Subcutaneous abdominal adipose tissue (tissue), 5 donors: ENCODE results near the gene MYO3B.

Experiments used
- H3K27ac ChIP-seq: one replicate; pipeline ENCODE4 v1.7.0; 2013; ENCODE audit warnings: low read depth, mild to moderate bottlenecking, inconsistent platforms, low read length, moderate library complexity
- H3K27me3 ChIP-seq, 5 donors: one replicate each; pipeline ENCODE4 v1.7.0; 2013; ENCODE audit warnings: low read length in 5 of 5, inconsistent platforms in 1 of 5; ENCODE audit not compliant: control insufficient read depth in 5 of 5, insufficient read depth in 4 of 5
- H3K36me3 ChIP-seq, 5 donors: one replicate each; pipeline ENCODE4 v1.7.0; 2013; ENCODE audit warnings: low read length in 5 of 5; ENCODE audit not compliant: control insufficient read depth in 5 of 5, insufficient read depth in 5 of 5
- H3K4me1 ChIP-seq, 5 donors: one replicate each; pipeline ENCODE4 v1.7.0; 2013; ENCODE audit warnings: low read length in 5 of 5, mild to moderate bottlenecking in 3 of 5, moderate library complexity in 1 of 5; ENCODE audit not compliant: control insufficient read depth in 5 of 5, insufficient read depth in 5 of 5
- H3K4me3 ChIP-seq, 5 donors: one replicate each; pipeline ENCODE4 v1.7.0; 2013; ENCODE audit warnings: low read length in 5 of 5, low read depth in 1 of 5
- H3K9ac ChIP-seq, 5 donors: one replicate each; pipeline ENCODE4 v1.7.0; 2013; ENCODE audit warnings: low read length in 5 of 5, mild to moderate bottlenecking in 4 of 5, moderate library complexity in 3 of 5
- H3K9me3 ChIP-seq, 5 donors: one replicate each; pipeline ENCODE4 v1.7.0; 2013; ENCODE audit warnings: low read length in 5 of 5; ENCODE audit not compliant: control insufficient read depth in 5 of 5
- donor health status: healthy.
- donor health status: healthy.
- donor health status: healthy.
- donor health status: healthy.
- donor health status: healthy.

The MYO3B gene

GRCh38 chr2:170228429-170228828, 50.5 kb downstream of the MYO3B start:
- Histone ChIP-seq H3K9me3 (no peaks in the 10 kb centered on the region), H3K27me3 (no peaks in the 10 kb centered on the region), H3K9ac (no peak overlapping the region), H3K4me3 (no peak overlapping the region), H3K36me3 (no peaks in the 10 kb centered on the region), H3K4me1 (no peaks in the 10 kb centered on the region), H3K27ac (no peak overlapping the region)

- Histone ChIP-seq H3K27me3 (no peaks in the 10 kb centered on the region), H3K27ac (no peak overlapping the region), H3K9me3 (no peaks in the 10 kb centered on the region), H3K9ac (no peak overlapping the region), H3K4me1 (no peaks in the 10 kb centered on the region), H3K36me3 (no peaks in the 10 kb centered on the region), H3K4me3 (no peak overlapping the region)
Observed at GRCh38 chr2:170229125-170229524, 51.2 kb downstream of the MYO3B start.

- Histone ChIP-seq H3K27me3 (no peaks in the 10 kb centered on the region), H3K36me3 (no peaks in the 10 kb centered on the region), H3K4me1 (no peaks in the 10 kb centered on the region), H3K27ac (no peak overlapping the region), H3K9me3 (no peaks in the 10 kb centered on the region), H3K4me3 (no peak overlapping the region), H3K9ac (no peak overlapping the region)
Observed at GRCh38 chr2:170229744-170230143, 51.8 kb downstream of the MYO3B start.

GRCh38 chr2:170235860-170236679, 58.1 kb downstream of the MYO3B start:
- Histone ChIP-seq H3K36me3 (no peaks in the 10 kb centered on the region), H3K9me3 (no peaks in the 10 kb centered on the region), H3K27ac (no peak overlapping the region)

GRCh38 chr2:170236680-170237047, 58.7 kb downstream of the MYO3B start:
- Histone ChIP-seq H3K4me3 (no peak overlapping the region), H3K9me3 (no peaks in the 10 kb centered on the region), H3K4me1 (no peaks in the 10 kb centered on the region), H3K27ac (no peak overlapping the region), H3K9ac (no peak overlapping the region), H3K27me3 (peaks cover 0 to 8% (median 3%) of the 10 kb centered on the region in 5 donors), H3K36me3 (no peaks in the 10 kb centered on the region)

More at GRCh38 chr2:170235860-170236679, 58.1 kb downstream of the MYO3B start:
- Histone ChIP-seq H3K4me1 (no peaks in the 10 kb centered on the region), H3K27me3 (peaks cover 0 to 8% (median 3%) of the 10 kb centered on the region in 5 donors), H3K4me3 (no peak overlapping the region), H3K9ac (no peak overlapping the region)

- no peaks in the 10 kb centered on the region for H3K9me3 ChIP-seq
Observed at GRCh38 chr2:170237572-170238120, 59.7 kb downstream of the MYO3B start.

GRCh38 chr2:170238776-170239175, 60.8 kb downstream of the MYO3B start:
- H3K27me3 ChIP-seq: peaks cover 0 to 8% (median 5%) of the 10 kb centered on the region in 5 donors
- H3K4me1 ChIP-seq: no peaks in the 10 kb centered on the region
- no peak overlapping the region for H3K27ac ChIP-seq
- no peaks in the 10 kb centered on the region for H3K36me3 ChIP-seq
- no peak overlapping the region for H3K9ac ChIP-seq
- H3K9me3 ChIP-seq: no peaks in the 10 kb centered on the region
- H3K4me3 ChIP-seq: no peak overlapping the region

More at GRCh38 chr2:170237572-170238120, 59.7 kb downstream of the MYO3B start:
- Histone ChIP-seq H3K27me3 (peaks cover 0 to 8% (median 3%) of the 10 kb centered on the region in 5 donors), H3K4me1 (no peaks in the 10 kb centered on the region), H3K36me3 (no peaks in the 10 kb centered on the region), H3K9ac (no peak overlapping the region), H3K4me3 (no peak overlapping the region), H3K27ac (no peak overlapping the region)

GRCh38 chr2:170240629-170241028, 62.7 kb downstream of the MYO3B start:
- Histone ChIP-seq H3K9me3 (no peaks in the 10 kb centered on the region), H3K4me1 (no peaks in the 10 kb centered on the region), H3K27ac (no peak overlapping the region), H3K9ac (no peak overlapping the region), H3K4me3 (no peak overlapping the region), H3K36me3 (no peaks in the 10 kb centered on the region), H3K27me3 (peaks cover 0 to 8% (median 5%) of the 10 kb centered on the region in 5 donors)

GRCh38 chr2:170241756-170242155, 63.8 kb downstream of the MYO3B start:
- Histone ChIP-seq H3K4me1 (no peaks in the 10 kb centered on the region), H3K27ac (no peak overlapping the region), H3K4me3 (no peak overlapping the region), H3K9ac (no peak overlapping the region), H3K36me3 (no peaks in the 10 kb centered on the region), H3K27me3 (peaks cover 0 to 8% (median 5%) of the 10 kb centered on the region in 5 donors), H3K9me3 (no peaks in the 10 kb centered on the region)

GRCh38 chr2:170243118-170243837, 65.3 kb downstream of the MYO3B start:
- Histone ChIP-seq H3K4me3 (no peak overlapping the region), H3K27ac (no peak overlapping the region), H3K9me3 (no peaks in the 10 kb centered on the region), H3K4me1 (no peaks in the 10 kb centered on the region), H3K36me3 (no peaks in the 10 kb centered on the region), H3K27me3 (peaks cover 0 to 5% (median 4%) of the 10 kb centered on the region in 5 donors), H3K9ac (no peak overlapping the region)
